IPS-NIHi7 (cell line): ENCODE results near the gene RNF168.
"Not testable (repeated sequence)": the region's sequence is repeated elsewhere in the genome, so short reads cannot be mapped to it uniquely, and the experiment has no call there.

Source experiments
- DNase-seq: peaks from one replicate; pipeline ENCODE4 v3.0.0; 2012; ENCODE audit warnings: mixed read lengths; ENCODE audit errors: extremely low spot score

Gene RNF168

GRCh38 chr3:196517162-196517800 lies 13.7 kb upstream of the RNF168 start:
- DNase-seq, result no peak

GRCh38 chr3:196514913-196515621 lies 11.5 kb upstream of the RNF168 start, which contains the start of gene SMCO1:
Gene SMCO1 (minus strand): TSS chr3:196515346. CDS start chr3:196515209, 137 bp downstream.
- DNase-seq, result no peak

GRCh38 chr3:196514350-196514716 lies 10.8 kb upstream of the RNF168 start:
- no peak for DNase-seq

GRCh38 chr3:196513697-196514349 lies 10.3 kb upstream of the RNF168 start:
- no peak for DNase-seq

- DNase-seq, result not testable (repeated sequence)
These were observed 8.3 kb upstream of the RNF168 start for GRCh38 chr3:196511646-196512425.

GRCh38 chr3:196511108-196511507 lies 7.5 kb upstream of the RNF168 start:
- not testable (repeated sequence) for DNase-seq

- DNase-seq, result no peak
These were observed 3.1 kb upstream of the RNF168 start for GRCh38 chr3:196506687-196507086.

GRCh38 chr3:196504556-196504955 lies 988 bp upstream of the RNF168 start:
- no peak for DNase-seq

- not testable (repeated sequence) for DNase-seq
These were observed 470 bp upstream of the RNF168 start for GRCh38 chr3:196504077-196504398.

GRCh38 chr3:196502775-196503195 lies 783 bp downstream of the RNF168 start:
- no peak for DNase-seq

- no peak for DNase-seq
These were observed 2.1 kb downstream of the RNF168 start for GRCh38 chr3:196501316-196502044.

- DNase-seq, result no peak
These were observed 3.6 kb downstream of the RNF168 start for GRCh38 chr3:196499807-196500524.

GRCh38 chr3:196499061-196499460 lies 4.5 kb downstream of the RNF168 start:
- no peak for DNase-seq

GRCh38 chr3:196498297-196498696 lies 5.3 kb downstream of the RNF168 start:
- DNase-seq, result no peak

- DNase-seq, result no peak
These were observed 7.4 kb downstream of the RNF168 start for GRCh38 chr3:196496183-196496582.

GRCh38 chr3:196493292-196493691 lies 10.3 kb downstream of the RNF168 start:
- DNase-seq, result no peak

GRCh38 chr3:196492080-196492479 lies 11.5 kb downstream of the RNF168 start:
- DNase-seq, result no peak

GRCh38 chr3:196489747-196490146 lies 13.8 kb downstream of the RNF168 start:
- no peak for DNase-seq

GRCh38 chr3:196486263-196486662 lies 17.3 kb downstream of the RNF168 start:
- no peak for DNase-seq

- no peak for DNase-seq
These were observed 25.9 kb downstream of the RNF168 start for GRCh38 chr3:196477678-196478077.

GRCh38 chr3:196472286-196472685 lies 31.3 kb downstream of the RNF168 start:
- no peak for DNase-seq
